HCT116 (cell line): ENCODE measurements around the gene ACP2. TPM values are rescaled to one million over a fixed set of nuclear protein-coding genes. Genes with fewer than 3 reads are reported as not detected.

Source experiments
- ATAC-seq: fragments of 200-7000 bp; cut with Tn5 transposase; 2 replicates; pipeline ENCODE4 v1.9.1; 2020; ENCODE audit warnings: mild to moderate bottlenecking, moderate library complexity
- BruUV-seq: library from RNA; stranded (reverse); fragments of 400-500 nt; replicated peaks from 2 replicates; lab custom pipeline; 2021; lab: Mats Ljungman, UMichigan
- CTCF ChIA-PET: fragments of 300-600 bp; sonication (Branson Sonifier 250); formaldehyde crosslinking; loops from one replicate; lab custom pipeline; 2021; ENCODE audit warnings: antibody characterized with exemption; lab: Charles Lee
- POLR2A ChIA-PET: fragments of 300-600, 350-600 bp; sonication (Branson Sonifier 250); formaldehyde crosslinking; loops from one replicate; lab custom pipeline; 2021; ENCODE audit warnings: antibody characterized with exemption; lab: Charles Lee
- RAD21 ChIA-PET, 2 experiments: fragments of 300-600 bp; sonication (Branson Sonifier 250); formaldehyde crosslinking; loops; one replicate each; lab custom pipeline; 2023; ENCODE audit warnings: low total read pairs in 2 of 2; ENCODE audit not compliant: uncharacterized antibody in 2 of 2, unreplicated experiment in 2 of 2, low non-redundant PET in 1 of 2; lab: Charles Lee
- DNase-seq: peaks from one replicate; pipeline ENCODE4 v3.0.0-alpha.2; 2010; ENCODE audit warnings: low read depth, low spot score
- H2AFZ ChIP-seq: fragments of 200-600 bp; shearing (Covaris generic), sonication (generic); 2 replicates; pipeline ENCODE4 v1.6.1; 2017; ENCODE audit warnings: low read depth, mixed run types, mixed read lengths, antibody characterized with exemption, low read length; ENCODE audit not compliant: poor library complexity, severe bottlenecking
- H3K27ac ChIP-seq: 2 replicates; pipeline ENCODE4 v1.5.1; 2012; ENCODE audit warnings: low read depth, low read length
- H3K27me3 ChIP-seq: fragments of 200-600 bp; sonication (generic); 2 replicates; pipeline ENCODE4 v1.6.1; 2016; ENCODE audit warnings: mixed run types, low read length, mixed read lengths; ENCODE audit not compliant: insufficient read depth
- H3K36me3 ChIP-seq, 2 experiments: fragments of 200-500 bp in 1 of 2; fragments of 200-600 bp in 1 of 2; sonication (Bioruptor generic) in 1 of 2; sonication (generic) in 1 of 2; 2 replicates each; pipeline versions ENCODE4 v1.5.1 to v1.6.1; 2014 to 2016; ENCODE audit warnings: low read length in 2 of 2, inconsistent platforms in 1 of 2, mixed read lengths in 1 of 2, mixed run types in 1 of 2; ENCODE audit not compliant: insufficient read depth in 2 of 2, control insufficient read depth in 1 of 2
- H3K4me1 ChIP-seq, 2 experiments: fragments of 200-600 bp in 1 of 2; sonication (generic) in 1 of 2; 2 replicates each; pipeline versions ENCODE4 v1.5.1 to v1.6.1; 2012 to 2017; ENCODE audit warnings: low read length in 2 of 2, inconsistent platforms in 1 of 2, mild to moderate bottlenecking in 1 of 2, mixed read lengths in 1 of 2, mixed run types in 1 of 2, moderate library complexity in 1 of 2; ENCODE audit not compliant: insufficient read depth in 2 of 2, control insufficient read depth in 1 of 2
- H3K4me2 ChIP-seq: fragments of 200-600 bp; sonication (generic); 2 replicates; pipeline ENCODE4 v1.6.1; 2017; ENCODE audit warnings: mixed run types, low read length, mixed read lengths
- H3K4me3 ChIP-seq, 2 experiments: fragments of 200-600 bp in 1 of 2; sonication (generic) in 1 of 2; replicated peaks in 1 of 2; 2 replicates each; pipeline ENCODE4 v1.5.1; 2011 to 2016; ENCODE audit warnings: low read length in 2 of 2, control low read depth in 1 of 2, low read depth in 1 of 2, mild to moderate bottlenecking in 1 of 2, mixed read lengths in 1 of 2, mixed run types in 1 of 2
- H3K79me2 ChIP-seq: fragments of 200-600 bp; sonication (generic); 2 replicates; pipeline ENCODE4 v1.6.1; 2017; ENCODE audit warnings: mild to moderate bottlenecking, mixed run types, low read length, moderate library complexity, mixed read lengths; ENCODE audit not compliant: insufficient read depth
- H3K9ac ChIP-seq: fragments of 200-600 bp; sonication (generic); 2 replicates; pipeline ENCODE4 v1.6.1; 2016; ENCODE audit warnings: low read length, mixed read lengths
- H3K9me2 ChIP-seq: fragments of 200-600 bp; sonication (generic), shearing (Covaris generic); 2 replicates; pipeline ENCODE4 v1.6.1; 2017; ENCODE audit warnings: mixed run types, mild to moderate bottlenecking, moderate library complexity; ENCODE audit not compliant: insufficient read depth
- H3K9me3 ChIP-seq, 2 experiments: fragments of 200-500 bp in 1 of 2; fragments of 200-600 bp in 1 of 2; sonication (Bioruptor generic) in 1 of 2; sonication (generic) in 1 of 2; 2 replicates each; pipeline ENCODE4 v1.6.1; 2014 to 2017; ENCODE audit warnings: low read length in 2 of 2, mixed read lengths in 2 of 2, inconsistent platforms in 1 of 2, low read depth in 1 of 2, mild to moderate bottlenecking in 1 of 2, mixed run types in 1 of 2, moderate library complexity in 1 of 2; ENCODE audit not compliant: control insufficient read depth in 1 of 2, insufficient read depth in 1 of 2
- H4K20me1 ChIP-seq: fragments of 200-600 bp; sonication (generic), shearing (Covaris generic); 2 replicates; pipeline ENCODE4 v1.6.1; 2017; ENCODE audit warnings: mixed run types, mild to moderate bottlenecking, moderate library complexity; ENCODE audit not compliant: insufficient read depth
- CEBPB ChIP-seq: IDR thresholded peaks from 2 replicates; pipeline ENCODE4 v1.6.1; 2012; ENCODE audit warnings: low read depth
- EGR1 ChIP-seq: IDR thresholded peaks from 2 replicates; pipeline ENCODE4 v1.6.1; 2012; ENCODE audit warnings: low read depth
- EZH2 ChIP-seq: fragments of 200-600 bp; sonication (generic); IDR thresholded peaks from 2 replicates; pipeline ENCODE4 v1.6.1; 2017; ENCODE audit warnings: antibody characterized with exemption, mixed run types
- FOSL1 ChIP-seq: IDR thresholded peaks from 2 replicates; pipeline ENCODE4 v1.6.1; 2012; ENCODE audit warnings: low read depth
- MAX ChIP-seq: IDR thresholded peaks from 2 replicates; pipeline ENCODE4 v1.6.1; 2012
- POLR2A ChIP-seq: IDR thresholded peaks from 2 replicates; pipeline ENCODE4 v1.7.0; 2011; ENCODE audit warnings: borderline replicate concordance; ENCODE audit not compliant: insufficient read depth, insufficient read length; ENCODE audit errors: extremely low read depth
- POLR2AphosphoS5 ChIP-seq: IDR thresholded peaks from 2 replicates; pipeline ENCODE4 v1.6.1; 2011; ENCODE audit warnings: mild to moderate bottlenecking, low read depth, low read length, moderate library complexity
- RAD21 ChIP-seq: IDR thresholded peaks from 2 replicates; pipeline ENCODE4 v1.6.1; 2012; ENCODE audit warnings: low read depth, mild to moderate bottlenecking
- SIN3A ChIP-seq: IDR thresholded peaks from 2 replicates; pipeline ENCODE4 v1.6.1; 2012; ENCODE audit warnings: low read depth
- SP1 ChIP-seq: IDR thresholded peaks from 2 replicates; pipeline ENCODE4 v1.6.1; 2012; ENCODE audit warnings: low read depth
- TCF7L2 ChIP-seq: IDR thresholded peaks from 2 replicates; pipeline ENCODE4 v1.7.0; 2011; ENCODE audit warnings: borderline replicate concordance, inconsistent platforms; ENCODE audit not compliant: insufficient read depth, insufficient read length; ENCODE audit errors: extremely low read depth
- YY1 ChIP-seq: IDR thresholded peaks from 2 replicates; pipeline ENCODE4 v1.6.1; 2011; ENCODE audit warnings: low read length, low read depth, moderate library complexity, mild to moderate bottlenecking; ENCODE audit not compliant: insufficient replicate concordance; ENCODE audit errors: extremely low read depth
- ZBTB33 ChIP-seq: IDR thresholded peaks from 2 replicates; pipeline ENCODE4 v1.6.1; 2011; ENCODE audit warnings: mild to moderate bottlenecking, low read length, moderate library complexity; ENCODE audit not compliant: insufficient replicate concordance; ENCODE audit errors: extremely low read depth
- ZFX ChIP-seq: fragments of 450-650 bp; IDR thresholded peaks from 2 replicates; pipeline ENCODE4 v1.6.1; 2017
- intact Hi-C: fragments of 100-400 bp; cut with micrococcal nuclease; formaldehyde crosslinking; loops from 2 replicates; pipeline ENCODE4 v1.10.0; 2022
- total RNA-seq: library from RNA; stranded (reverse); gene quantifications from one replicate; pipeline ENCODE4 v1.2.1, GENCODE V29; 2021; ENCODE audit not compliant: unreplicated experiment

ACP2 gene
- total RNA-seq, 1 experiment from 2014 or later = 21.5 TPM

- Histone ChIP-seq H3K4me2 (no peak overlapping the region), H3K4me3 (no peak overlapping the region), H3K4me1 (no peaks in the 10 kb centered on the region), H3K79me2 (no peaks in the 10 kb centered on the region), H3K27me3 (no peaks in the 10 kb centered on the region), H3K27ac (no peak overlapping the region), H3K36me3 (peaks cover 35 to 49% of the 10 kb centered on the region in 2 experiments), H3K9me3 (peaks cover 3% of the 10 kb centered on the region in 2 experiments; a peak in 1 of 4 replicates), H3K9ac (no peak overlapping the region), H3K9me2 (no peaks in the 10 kb centered on the region), H2AFZ (no peak overlapping the region), H4K20me1 (no peaks in the 10 kb centered on the region)
- POLR2A ChIA-PET = interaction anchor here (0.7 kb wide), 1 partner anchor 81 kb away, joined by 3 read pairs; the partner anchor contains the start of gene DDB2
- intact Hi-C loops = no loop called here
- DNase-seq (no peak), ATAC-seq (no peak)
- RAD21 ChIA-PET = no interaction called here
- CTCF ChIA-PET = no interaction called here
- BruUV-seq = no TSS peak
- TF ChIP-seq ZBTB33 (no peak), SIN3A (no peak), YY1 (no peak), EGR1 (no peak), TCF7L2 (no peak), FOSL1 (no peak), ZFX (no peak), CEBPB (no peak), SP1 (no peak), POLR2AphosphoS5 (no peak), RAD21 (no peak), MAX (no peak), EZH2 (no peak), POLR2A (no peak)
Measured at GRCh38 chr11:47296045-47296444, 47.4 kb upstream of the ACP2 start.
